Urinary bladder (tissue), 4 donors: ENCODE measurements around the gene HTR3B. TPM values are rescaled to one million over a fixed set of nuclear protein-coding genes. Genes with fewer than 3 reads are reported as not detected.

ENCODE experiments used
- DNase-seq: peaks from one replicate; pipeline ENCODE4 v3.0.0-alpha.2; 2015; ENCODE audit errors: extremely low spot score
- H3K27ac ChIP-seq: one replicate; pipeline ENCODE4 v1.5.1; 2013; ENCODE audit warnings: low read depth, mild to moderate bottlenecking, moderate library complexity
- H3K36me3 ChIP-seq: one replicate; pipeline ENCODE4 v1.6.1; 2013; ENCODE audit warnings: mild to moderate bottlenecking, moderate library complexity; ENCODE audit not compliant: insufficient read depth
- H3K4me1 ChIP-seq: one replicate; pipeline ENCODE4 v1.6.1; 2013; ENCODE audit warnings: mild to moderate bottlenecking, moderate library complexity; ENCODE audit not compliant: insufficient read depth
- H3K4me3 ChIP-seq: one replicate; pipeline ENCODE4 v1.5.1; 2013; ENCODE audit warnings: low read depth, low read length
- WGBS: extraction: QIAGEN DNeasy Blood & Tissue Kit; methylation state at CpG from one replicate; pipeline ENCODE4 v1.1.7; 2013; 5-methylcytosine and 5-hydroxymethylcytosine counted together
- polyA plus RNA-seq: library from polyadenylated mRNA; stranded (reverse); fragments of 200-250 nt; gene quantifications from one replicate; pipeline ENCODE4 v1.2.3, GENCODE V29; 2013
- total RNA-seq: library from RNA; depleted of rRNA; stranded (reverse); fragments of >200 nt; gene quantifications from one replicate; pipeline ENCODE4 v1.2.3, GENCODE V29; 2014
- donor health status: healthy with polysubstance abuse.
- donor health status: healthy.

Gene HTR3B
- total and polyA plus RNA-seq, 2 donors = not detected

- H3K36me3 ChIP-seq = no peaks in the 10 kb centered on the region
- DNase-seq = no peak
- 20% methylated on average over 12 of the region's 12 CpGs for WGBS
- no peak within 1 kb of the TSS for H3K4me3 ChIP-seq
- H3K27ac ChIP-seq = no peak within 1 kb of the TSS
- no peaks in the 10 kb centered on the region for H3K4me1 ChIP-seq
Measured at GRCh38 chr11:113974741-113975470, 70.3 kb downstream of the HTR3B start, which contains the start of gene HTR3A. HTR3A (plus strand) TSS chr11:113975108; CDS start chr11:113975326, 218 bp downstream.

- Histone ChIP-seq H3K36me3 (no peaks in the 10 kb centered on the region), H3K4me1 (no peaks in the 10 kb centered on the region), H3K27ac (no peak overlapping the region), H3K4me3 (no peak overlapping the region)
- 77% methylated on average over 4 of the region's 4 CpGs for WGBS
- DNase-seq = no peak
Measured at GRCh38 chr11:113977071-113977490, 72.5 kb downstream of the HTR3B start.

GRCh38 chr11:113977701-113978100, 73.1 kb downstream of the HTR3B start:
- no peak for DNase-seq
- Histone ChIP-seq H3K27ac (no peak overlapping the region), H3K4me3 (no peak overlapping the region), H3K36me3 (no peaks in the 10 kb centered on the region), H3K4me1 (no peaks in the 10 kb centered on the region)
- WGBS = 88% methylated on average over 11 of the region's 11 CpGs

- Histone ChIP-seq H3K4me1 (no peaks in the 10 kb centered on the region), H3K36me3 (no peaks in the 10 kb centered on the region), H3K4me3 (no peak overlapping the region), H3K27ac (no peak overlapping the region)
- no peak for DNase-seq
- 40% methylated on average over 1 of the region's 1 CpG for WGBS
Measured at GRCh38 chr11:113979431-113979830, 74.8 kb downstream of the HTR3B start.

- H3K4me3 ChIP-seq = no peak overlapping the region
- 68% methylated on average over 6 of the region's 6 CpGs for whole genome bisulfite sequencing
Measured at GRCh38 chr11:113980785-113981184, 76.2 kb downstream of the HTR3B start.

GRCh38 chr11:113982306-113982705, 77.7 kb downstream of the HTR3B start:
- no peaks in the 10 kb centered on the region for H3K36me3 ChIP-seq
- no peaks in the 10 kb centered on the region for H3K4me1 ChIP-seq
- no peak overlapping the region for H3K4me3 ChIP-seq
- DNase-seq = no peak
- no peak overlapping the region for H3K27ac ChIP-seq

More at GRCh38 chr11:113980785-113981184, 76.2 kb downstream of the HTR3B start:
- Histone ChIP-seq H3K4me1 (no peaks in the 10 kb centered on the region), H3K27ac (no peak overlapping the region), H3K36me3 (no peaks in the 10 kb centered on the region)
- no peak for DNase-seq

- no peak for DNase-seq
- H3K27ac ChIP-seq = no peak overlapping the region
- no peak overlapping the region for H3K4me3 ChIP-seq
- H3K36me3 ChIP-seq = no peaks in the 10 kb centered on the region
- whole genome bisulfite sequencing = 73% methylated on average over 6 of the region's 6 CpGs
- no peaks in the 10 kb centered on the region for H3K4me1 ChIP-seq
Measured at GRCh38 chr11:113984781-113985180, 80.2 kb downstream of the HTR3B start.

GRCh38 chr11:113985906-113986305, 81.3 kb downstream of the HTR3B start:
- Histone ChIP-seq H3K27ac (no peak overlapping the region), H3K4me1 (no peaks in the 10 kb centered on the region), H3K4me3 (no peak overlapping the region), H3K36me3 (no peaks in the 10 kb centered on the region)
- DNase-seq = no peak
- 80% methylated on average over 4 of the region's 4 CpGs for WGBS

GRCh38 chr11:113986351-113987140, 82.0 kb downstream of the HTR3B start:
- no peaks in the 10 kb centered on the region for H3K4me1 ChIP-seq
- no peak overlapping the region for H3K27ac ChIP-seq
- WGBS = 82% methylated on average over 18 of the region's 18 CpGs
- no peaks in the 10 kb centered on the region for H3K36me3 ChIP-seq
- no peak overlapping the region for H3K4me3 ChIP-seq
- no peak for DNase-seq

GRCh38 chr11:113989381-113989780, 84.8 kb downstream of the HTR3B start:
- DNase-seq = no peak
- Histone ChIP-seq H3K36me3 (no peaks in the 10 kb centered on the region), H3K4me3 (no peak overlapping the region), H3K4me1 (no peaks in the 10 kb centered on the region), H3K27ac (no peak overlapping the region)
- 71% methylated on average over 15 of the region's 15 CpGs for WGBS

- H3K36me3 ChIP-seq = no peaks in the 10 kb centered on the region
- no peak overlapping the region for H3K4me3 ChIP-seq
- H3K27ac ChIP-seq = no peak overlapping the region
- no peaks in the 10 kb centered on the region for H3K4me1 ChIP-seq
- WGBS = 66% methylated on average over 2 of the region's 2 CpGs
- DNase-seq = no peak
Measured at GRCh38 chr11:113989916-113990315, 85.3 kb downstream of the HTR3B start.

GRCh38 chr11:113991170-113991569, 86.6 kb downstream of the HTR3B start:
- Histone ChIP-seq H3K36me3 (no peaks in the 10 kb centered on the region), H3K27ac (no peak overlapping the region), H3K4me3 (no peak overlapping the region), H3K4me1 (no peaks in the 10 kb centered on the region)
- WGBS = 11% methylated on average over 4 of the region's 4 CpGs
- no peak for DNase-seq

- no peak overlapping the region for H3K27ac ChIP-seq
- H3K4me3 ChIP-seq = no peak overlapping the region
- H3K4me1 ChIP-seq = no peaks in the 10 kb centered on the region
- H3K36me3 ChIP-seq = no peaks in the 10 kb centered on the region
- no peak for DNase-seq
- 65% methylated on average over 7 of the region's 7 CpGs for WGBS
Measured at GRCh38 chr11:113991718-113992458, 87.3 kb downstream of the HTR3B start.
